Neural progenitor cell (in vitro differentiated cells): Measurements from ENCODE around the gene PRKCA.

Experiments used
- CTCF ChIP-seq: fragments of 200-600 bp; sonication (generic); IDR thresholded peaks from 2 replicates; pipeline ENCODE4 v1.5.1; 2017; ENCODE audit warnings: antibody characterized with exemption, mild to moderate bottlenecking
- EZH2 ChIP-seq: fragments of 200-600 bp; sonication (generic); IDR thresholded peaks from 2 replicates; pipeline ENCODE4 v1.6.1; 2017; ENCODE audit warnings: antibody characterized with exemption, mild to moderate bottlenecking, moderate library complexity
- EZH2phosphoT487 ChIP-seq: fragments of 200-600 bp; sonication (generic); IDR thresholded peaks from 2 replicates; pipeline ENCODE4 v1.6.1; 2017; ENCODE audit warnings: antibody characterized with exemption

- TF ChIP-seq CTCF = no peak
- TF ChIP-seq EZH2 = no peak
- TF ChIP-seq EZH2phosphoT487 = no peak
These were observed 42.1 kb downstream of the PRKCA start for GRCh38 chr17:66344473-66344872.
